Activated CD8-positive, alpha-beta memory T cell treated with anti-CD3 and anti-CD28 coated beads, Interleukin-2, amount 50 U/mL, for 24 hours (primary cell): Measurements from ENCODE around the gene MLEC.

Source experiments
- DNase-seq: peaks from one replicate; pipeline ENCODE4 v3.0.0-alpha.2; 2020; ENCODE audit errors: extremely low read depth

The MLEC gene

GRCh38 chr12:120692524-120693033, 5.6 kb downstream of the MLEC start:
- no peak for DNase-seq

- DNase-seq = no peak
These were observed 6.9 kb downstream of the MLEC start for GRCh38 chr12:120693848-120694247.

- DNase-seq = no peak
These were observed 9.7 kb downstream of the MLEC start for GRCh38 chr12:120696626-120697025.

GRCh38 chr12:120697344-120697743, 10.4 kb downstream of the MLEC start:
- DNase-seq = no peak

GRCh38 chr12:120698665-120699064, 11.7 kb downstream of the MLEC start:
- no peak for DNase-seq

GRCh38 chr12:120699553-120699952, 12.6 kb downstream of the MLEC start:
- DNase-seq = no peak

GRCh38 chr12:120700886-120701285, 13.9 kb downstream of the MLEC start:
- no peak for DNase-seq

GRCh38 chr12:120702637-120703036, 15.7 kb downstream of the MLEC start:
- no peak for DNase-seq

- no peak for DNase-seq
These were observed 16.5 kb downstream of the MLEC start for GRCh38 chr12:120703311-120703942.

GRCh38 chr12:120705618-120706017, 18.7 kb downstream of the MLEC start:
- DNase-seq = no peak

GRCh38 chr12:120706029-120706428, 19.1 kb downstream of the MLEC start:
- no peak for DNase-seq

- no peak for DNase-seq
These were observed 21.7 kb downstream of the MLEC start for GRCh38 chr12:120708651-120709050.

GRCh38 chr12:120710031-120710804, 23.3 kb downstream of the MLEC start, which contains the start of gene UNC119B:
Gene UNC119B (plus strand): TSS chr12:120710458. CDS start chr12:120710475, 17 bp downstream.
- peak; percentile 27 for DNase-seq

- DNase-seq = no peak
These were observed 23.9 kb downstream of the MLEC start for GRCh38 chr12:120710805-120711296.

- DNase-seq = no peak
These were observed 24.5 kb downstream of the MLEC start for GRCh38 chr12:120711411-120711810.

- no peak for DNase-seq
These were observed 25.7 kb downstream of the MLEC start for GRCh38 chr12:120712610-120713009.

GRCh38 chr12:120713861-120714482, 27.0 kb downstream of the MLEC start:
- peak; percentile 51 for DNase-seq

- DNase-seq = no peak
These were observed 31.1 kb downstream of the MLEC start for GRCh38 chr12:120718055-120718454.

GRCh38 chr12:120719072-120719471, 32.1 kb downstream of the MLEC start:
- no peak for DNase-seq

GRCh38 chr12:120719496-120720233, 32.7 kb downstream of the MLEC start:
- DNase-seq = no peak

- DNase-seq = no peak
These were observed 33.5 kb downstream of the MLEC start for GRCh38 chr12:120720234-120720986.
